ENCODE results near the gene LCN10.

The LCN10 gene

GRCh38 chr9:136693135-136693489 lies 49.6 kb downstream of the LCN10 start:
- TF ChIP-seq EZH2 (IDR thresholded peaks at IDR 0.05; ENCODE audit: borderline replicate concordance, low read length) (no peak), CTCF (IDR thresholded peaks at IDR 0.05; ENCODE audit: low read length) (no peak)
- Histone ChIP-seq H3K36me3 (ENCODE audit: insufficient read depth, low read length) (no peaks in the 10 kb centered on the region), H4K20me1 (ENCODE audit: insufficient read depth, low read length) (no peaks in the 10 kb centered on the region), H3K27ac (ENCODE audit: low read depth, low read length, poor library complexity, severe bottlenecking) (no peak overlapping the region), H3K27me3 (ENCODE audit: insufficient read depth, low read length) (peaks cover 22% of the 10 kb centered on the region; the same call in 1 of the 2 replicates), H3K79me2 (ENCODE audit: insufficient read depth, low read length) (no peaks in the 10 kb centered on the region), H3K9me2 (ENCODE audit: low read depth, low read length) (no peaks in the 10 kb centered on the region), H3K9ac (ENCODE audit: low read length) (no peak overlapping the region), H3K9me3 (ENCODE audit: low read length) (no peaks in the 10 kb centered on the region), H3K4me1 (ENCODE audit: insufficient read depth, low read length, severe bottlenecking) (peaks cover 13% of the 10 kb centered on the region), H2AFZ (ENCODE audit: low read length) (no peak overlapping the region), H3K4me2 (ENCODE audit: low read length) (no peak overlapping the region), H3K4me3 (ENCODE audit: low read depth, low read length, poor library complexity, severe bottlenecking) (no peak overlapping the region), H3F3A (ENCODE audit: insufficient read depth, low read length) (no peaks in the 10 kb centered on the region)

DNA sequence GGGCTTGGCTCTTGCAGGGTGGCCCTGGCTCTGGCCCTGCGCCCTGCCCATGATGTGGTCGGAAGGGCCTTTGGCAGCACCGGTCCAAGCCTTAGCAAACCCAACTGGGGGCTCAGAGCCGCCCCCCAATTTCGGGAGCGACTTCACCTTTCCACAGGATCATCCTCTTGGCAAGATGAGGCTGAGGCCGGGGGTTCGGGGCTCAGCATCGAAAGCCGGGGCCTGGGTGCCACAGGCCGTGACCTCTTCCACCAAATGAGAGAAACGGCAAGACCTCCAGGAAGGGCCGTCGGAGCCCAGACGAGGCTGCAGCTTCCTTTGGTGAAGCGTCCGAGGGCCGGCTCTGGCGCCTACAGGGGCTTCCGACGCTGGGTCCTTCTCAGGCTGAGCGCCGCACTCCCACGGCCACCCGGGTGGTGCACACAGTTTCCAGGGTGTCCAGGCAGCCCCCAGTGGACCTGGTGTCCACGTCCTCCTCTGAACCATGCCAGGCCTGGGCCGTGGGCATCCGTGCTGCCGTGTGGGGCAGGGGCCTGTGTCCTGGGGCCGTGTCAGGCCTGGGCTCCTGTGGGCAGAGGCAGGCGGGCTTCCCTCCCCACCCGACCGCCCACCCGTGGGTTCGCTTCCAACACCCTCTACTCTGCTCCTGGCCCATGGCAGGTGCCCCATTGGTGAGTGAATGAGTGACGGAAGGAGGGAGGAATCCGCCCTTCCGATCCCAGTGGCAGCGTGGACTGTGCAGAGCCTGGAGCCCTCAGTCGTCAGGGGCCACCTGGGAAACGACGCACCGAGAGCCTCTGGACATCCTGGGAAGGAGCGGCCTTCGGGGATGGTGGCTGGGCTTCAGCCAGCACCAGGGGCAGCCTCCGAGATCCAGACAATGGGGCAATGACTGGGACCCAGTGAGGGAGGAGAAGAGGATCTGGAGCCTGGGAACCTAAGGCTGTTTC lies 50.3 kb downstream of the LCN10 start:
- Histone ChIP-seq H3K4me1 (ENCODE audit: insufficient read depth, low read length, severe bottlenecking) (peaks cover 7% of the 10 kb centered on the region), H3K9me2 (ENCODE audit: low read depth, low read length) (no peaks in the 10 kb centered on the region), H3K27me3 (ENCODE audit: insufficient read depth, low read length) (peaks cover 23% of the 10 kb centered on the region; the same call in 1 of the 2 replicates), H3K27ac (ENCODE audit: low read depth, low read length, poor library complexity, severe bottlenecking) (no peak overlapping the region), H2AFZ (ENCODE audit: low read length) (no peak overlapping the region), H3K9me3 (ENCODE audit: low read length) (no peaks in the 10 kb centered on the region), H3K4me3 (ENCODE audit: low read depth, low read length, poor library complexity, severe bottlenecking) (no peak overlapping the region), H3K9ac (ENCODE audit: low read length) (no peak overlapping the region), H3K4me2 (ENCODE audit: low read length) (no peak overlapping the region), H4K20me1 (ENCODE audit: insufficient read depth, low read length) (no peaks in the 10 kb centered on the region), H3K36me3 (ENCODE audit: insufficient read depth, low read length) (no peaks in the 10 kb centered on the region), H3K79me2 (ENCODE audit: insufficient read depth, low read length) (no peaks in the 10 kb centered on the region), H3F3A (ENCODE audit: insufficient read depth, low read length) (no peaks in the 10 kb centered on the region)
- TF ChIP-seq EZH2 (IDR thresholded peaks at IDR 0.05; ENCODE audit: borderline replicate concordance, low read length) (no peak), CTCF (IDR thresholded peaks at IDR 0.05; ENCODE audit: low read length) (no peak)

GRCh38 chr9:136691316-136692184 lies 51.2 kb downstream of the LCN10 start:
- Histone ChIP-seq H4K20me1 (ENCODE audit: insufficient read depth, low read length) (no peaks in the 10 kb centered on the region), H3K79me2 (ENCODE audit: insufficient read depth, low read length) (no peaks in the 10 kb centered on the region), H3K4me1 (ENCODE audit: insufficient read depth, low read length, severe bottlenecking) (peaks cover 10% of the 10 kb centered on the region), H3K9ac (ENCODE audit: low read length) (no peak overlapping the region), H3K4me2 (ENCODE audit: low read length) (no peak overlapping the region), H3K27ac (ENCODE audit: low read depth, low read length, poor library complexity, severe bottlenecking) (no peak overlapping the region), H3K9me2 (ENCODE audit: low read depth, low read length) (no peaks in the 10 kb centered on the region), H3K36me3 (ENCODE audit: insufficient read depth, low read length) (no peaks in the 10 kb centered on the region), H3K4me3 (ENCODE audit: low read depth, low read length, poor library complexity, severe bottlenecking) (no peak overlapping the region), H3K9me3 (ENCODE audit: low read length) (no peaks in the 10 kb centered on the region), H3K27me3 (ENCODE audit: insufficient read depth, low read length) (peaks cover 20% of the 10 kb centered on the region; the same call in 1 of the 2 replicates), H2AFZ (ENCODE audit: low read length) (no peak overlapping the region), H3F3A (ENCODE audit: insufficient read depth, low read length) (no peaks in the 10 kb centered on the region)
- no peak for TF ChIP-seq EZH2 (IDR thresholded peaks at IDR 0.05; ENCODE audit: borderline replicate concordance, low read length)
- TF ChIP-seq CTCF (IDR thresholded peaks at IDR 0.05; ENCODE audit: low read length): no peak
